ENCODE results near the gene ASH1L.

- TF ChIP-seq POLR2A (IDR thresholded peaks at IDR 0.05): no peak
- no peak for TF ChIP-seq CTCF (IDR thresholded peaks at IDR 0.05 in 4 of 5, conservative IDR thresholded peaks at IDR 0.05 in 1 of 5)
These were observed 269.4 kb downstream of the ASH1L start for GRCh38 chr1:155293086-155293749.
